Measurements from ENCODE around the gene NUTM2D. TPM values are rescaled to one million over a fixed set of nuclear protein-coding genes. Genes with fewer than 3 reads are reported as not detected.

The NUTM2D gene
- total RNA-seq (2022; extraction: Qiagen RNA extraction; ENCODE audit: low read depth): 0.73 to 1.7 TPM (median 1.3 TPM) in 5 replicates

GRCh38 chr10:87357444-87357843 lies at the start of gene NUTM2D:
Gene NUTM2D (plus strand): TSS chr10:87357744. CDS start chr10:87358266, 522 bp downstream.

Other genes starting within 250 kb of the NUTM2D start
- gene NUTM2A, start 132.3 kb upstream of the NUTM2D start, total RNA-seq (2022; extraction: Qiagen RNA extraction; ENCODE audit: low read depth): 0.05 to 0.13 TPM (median 0.09 TPM) in 4 of 5 replicates, not detected in the other
- 16.5 to 28.4 TPM (median 27.0 TPM) in 5 replicates for gene MINPP1, start 147.1 kb downstream of the NUTM2D start, total RNA-seq (2022; extraction: Qiagen RNA extraction; ENCODE audit: low read depth)

Measured in A549 treated with ZK216348 at 1 μM for 4 hours (cell line).